C1 segment of cervical spinal cord (tissue), 14 donors: ENCODE measurements around the gene SSC5D.

ENCODE experiments used
- DNase-seq, 14 donors: peaks; one replicate each; lab custom pipeline; 2025; lab: John Stamatoyannopoulos, UW

The SSC5D gene

DNA sequence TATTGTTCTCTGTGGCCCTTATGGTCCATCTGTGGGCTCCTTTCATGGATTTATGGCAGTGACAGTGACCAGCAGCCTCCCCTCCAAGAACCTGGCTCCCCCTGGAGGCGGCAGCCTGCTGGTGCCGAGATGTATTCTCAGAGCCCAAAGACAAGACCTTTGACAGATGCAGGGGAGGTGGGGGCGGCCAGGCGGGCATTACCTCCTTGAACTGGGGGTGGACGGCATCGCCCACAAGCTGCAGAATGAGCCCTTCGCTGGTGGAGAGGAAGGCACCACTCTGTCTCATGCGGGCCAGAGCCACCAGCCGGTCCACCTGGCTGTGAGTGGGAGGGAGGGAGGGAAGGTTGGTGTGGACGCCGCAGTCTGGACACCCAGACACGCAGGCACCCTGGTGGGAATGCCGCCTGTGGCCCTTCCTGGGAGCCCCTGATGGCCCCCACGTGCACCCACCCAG is 33.4 kb upstream of the SSC5D start:
- peak in 10 of 14 donors; percentile 6 to 58 (median 30) for DNase-seq

GRCh38 chr19:55455576-55456235 is 32.5 kb upstream of the SSC5D start:
- no peak for DNase-seq

DNA sequence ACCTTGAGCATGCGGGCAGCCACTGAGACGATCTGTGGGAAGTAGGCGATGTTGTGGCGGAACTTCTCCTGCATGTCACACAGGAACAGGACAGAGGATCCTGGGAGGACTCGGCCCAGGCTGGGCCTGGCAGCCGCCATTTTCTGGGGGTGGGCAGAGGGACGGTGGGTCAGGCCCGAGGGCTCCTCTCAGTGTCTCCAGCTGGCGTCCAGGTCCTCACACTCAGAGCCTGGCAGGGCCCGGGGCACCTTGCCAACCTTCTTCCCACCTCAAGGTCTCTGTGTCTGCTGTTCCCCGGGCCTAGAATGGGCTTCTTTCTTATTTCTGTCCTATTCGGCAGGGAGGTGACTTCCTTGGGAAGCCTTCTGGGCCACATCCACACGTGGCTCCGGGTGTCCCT is 31.9 kb upstream of the SSC5D start:
- no peak for DNase-seq

- DNase-seq: no peak
Observed at GRCh38 chr19:55457683-55458457, 30.4 kb upstream of the SSC5D start.

- DNase-seq: no peak
Observed at GRCh38 chr19:55459551-55459949, 28.7 kb upstream of the SSC5D start.

DNA sequence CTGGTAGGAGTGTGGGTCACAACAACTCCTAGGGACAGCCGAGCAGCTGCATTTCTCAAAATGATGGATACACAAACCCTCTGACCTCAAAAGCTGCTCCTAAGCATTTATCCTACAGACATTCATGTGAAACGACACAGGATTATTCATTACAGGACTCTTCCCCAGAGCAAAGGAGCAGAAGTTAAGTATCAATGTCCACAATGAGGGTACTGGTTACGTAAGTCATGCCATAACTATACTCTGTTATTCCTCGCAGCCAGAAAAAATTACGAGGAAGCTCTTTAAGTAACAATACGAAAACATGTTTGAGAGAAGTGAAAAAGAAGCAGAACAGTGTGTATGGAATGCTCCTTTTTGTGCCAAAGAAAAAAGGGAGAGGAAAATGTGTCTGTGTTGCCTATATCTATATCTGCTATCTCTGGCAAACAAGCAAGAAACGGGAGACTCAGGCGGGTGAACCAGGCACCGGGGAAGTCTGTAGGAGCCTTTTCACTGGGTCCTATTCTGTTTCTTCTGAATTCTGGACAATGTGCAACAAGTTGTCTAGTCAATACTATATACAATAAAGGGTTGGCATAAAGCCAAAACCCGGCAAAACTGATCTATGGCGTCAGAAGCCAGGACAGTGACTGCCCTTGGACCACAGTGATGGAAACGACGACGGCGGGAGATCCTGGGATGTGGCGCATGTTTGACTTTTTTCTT is 28.1 kb upstream of the SSC5D start:
- no peak for DNase-seq

- DNase-seq: peak in 9 of 14 donors; percentile 17 to 60 (median 37)
Observed at GRCh38 chr19:55460670-55461258, 27.5 kb upstream of the SSC5D start.

DNA sequence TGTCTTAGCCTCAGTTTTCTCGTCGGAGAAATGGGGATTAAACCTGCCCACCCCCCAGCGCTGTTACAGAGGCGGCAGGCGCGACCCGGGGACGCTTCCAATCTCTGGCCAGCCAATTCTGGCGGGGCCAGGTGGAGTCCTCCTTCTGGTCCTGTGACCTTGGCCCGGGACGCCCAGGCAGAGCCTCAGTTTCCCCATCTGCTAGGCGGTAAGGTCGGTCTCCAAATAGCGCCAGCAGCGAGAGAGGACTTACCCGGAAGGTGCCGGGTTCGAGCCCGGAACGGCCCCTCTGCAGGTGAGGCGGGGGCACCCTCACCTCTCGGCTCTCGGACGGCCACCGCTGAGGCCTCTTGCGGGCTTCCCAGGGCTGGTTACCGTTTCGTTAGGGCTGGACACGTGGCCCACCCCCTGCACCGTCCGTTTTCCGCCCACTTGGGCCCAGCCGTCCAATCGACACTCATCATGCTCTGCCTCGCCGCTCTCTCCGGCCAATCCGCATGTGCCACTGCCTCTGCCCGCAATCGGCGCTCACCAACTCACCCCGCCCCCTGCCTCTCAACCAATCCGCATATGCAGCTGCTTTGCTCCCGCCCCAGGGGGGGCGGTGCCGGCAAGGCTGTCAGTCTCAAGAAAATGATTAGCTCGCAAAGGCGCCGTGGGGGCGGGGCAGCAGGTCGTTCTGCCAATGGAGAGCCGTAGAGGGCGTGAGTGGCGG is 26.8 kb upstream of the SSC5D start, which contains the start of gene ISOC2:
ISOC2 (minus strand) TSS at position 384 of the 715 bp plus-strand sequence. CDS start 5,156 bp downstream, outside the sequence.
- peak; percentile 94 to 100 (median 98) for DNase-seq

DNA sequence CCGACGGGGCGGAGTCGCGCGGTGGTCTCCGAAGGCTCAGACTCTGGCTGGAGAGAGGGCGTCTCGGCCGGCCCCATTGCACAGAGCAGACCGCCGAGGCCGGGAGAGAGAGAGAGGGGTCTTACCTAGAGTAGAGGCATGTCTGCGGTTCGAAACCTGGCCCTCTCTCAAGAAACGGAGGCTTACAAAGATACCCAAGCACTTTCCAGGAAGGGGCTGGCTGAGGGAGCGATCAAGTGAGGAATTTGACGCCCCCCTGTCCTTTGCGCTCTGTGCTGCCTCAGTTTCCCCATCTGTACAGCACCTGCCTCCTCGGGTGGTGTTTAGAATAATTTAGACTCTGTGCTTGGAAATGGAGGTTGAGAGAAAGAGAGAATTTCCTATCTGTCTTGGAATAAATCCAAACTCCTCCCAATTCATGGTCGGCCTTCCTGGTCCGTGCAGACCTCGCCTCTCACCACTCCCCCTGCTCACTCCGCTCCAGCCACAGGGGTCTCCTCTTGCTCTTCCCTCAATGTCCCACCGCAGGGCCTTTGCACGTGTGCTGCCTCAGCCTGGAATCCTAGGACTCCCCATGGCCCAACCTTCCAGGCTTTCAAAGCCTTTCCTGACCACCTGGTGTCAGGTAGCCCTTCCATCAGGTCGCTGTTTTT is 26.1 kb upstream of the SSC5D start:
- no peak for DNase-seq

- DNase-seq: no peak
Observed at GRCh38 chr19:55462722-55463121, 25.5 kb upstream of the SSC5D start.

- DNase-seq: no peak
Observed at GRCh38 chr19:55463583-55464031, 24.6 kb upstream of the SSC5D start.

DNA sequence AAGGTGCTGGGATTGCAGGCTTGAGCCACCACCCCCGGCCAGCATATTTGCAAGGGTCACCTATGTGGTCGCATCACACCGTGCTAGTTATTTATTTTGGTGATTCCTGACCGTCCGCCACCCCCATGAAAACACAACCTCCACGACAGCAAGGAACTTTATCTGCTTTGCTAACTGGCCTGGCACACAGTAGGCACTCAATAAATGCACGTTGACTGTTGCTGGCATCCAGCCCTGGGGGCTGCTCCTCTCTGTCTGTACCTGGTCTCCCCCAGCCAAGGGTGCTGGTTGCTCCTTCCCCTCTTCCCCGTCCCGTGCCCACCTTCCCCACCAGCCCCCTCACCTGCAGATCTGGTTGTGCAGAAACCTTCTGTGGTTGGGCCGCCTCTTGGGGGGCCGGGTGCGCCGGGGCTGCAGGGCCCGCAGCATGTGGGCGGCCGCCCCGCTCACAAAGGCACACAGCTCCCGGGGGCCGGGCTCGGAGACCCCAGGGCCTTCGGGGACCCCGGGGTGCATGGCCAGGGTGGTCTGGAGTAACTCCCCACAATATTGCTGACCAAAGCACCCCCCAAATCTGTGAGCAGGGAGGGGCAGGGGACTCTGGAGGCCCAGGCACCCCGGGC is 24.1 kb upstream of the SSC5D start:
- no peak for DNase-seq

- no peak for DNase-seq
Observed at GRCh38 chr19:55464662-55465054, 23.6 kb upstream of the SSC5D start, which contains the start of gene C19orf85. Gene C19orf85, minus strand, starts transcription at chr19:55464751. Its CDS starts 197 bp downstream, at chr19:55464554.

DNA sequence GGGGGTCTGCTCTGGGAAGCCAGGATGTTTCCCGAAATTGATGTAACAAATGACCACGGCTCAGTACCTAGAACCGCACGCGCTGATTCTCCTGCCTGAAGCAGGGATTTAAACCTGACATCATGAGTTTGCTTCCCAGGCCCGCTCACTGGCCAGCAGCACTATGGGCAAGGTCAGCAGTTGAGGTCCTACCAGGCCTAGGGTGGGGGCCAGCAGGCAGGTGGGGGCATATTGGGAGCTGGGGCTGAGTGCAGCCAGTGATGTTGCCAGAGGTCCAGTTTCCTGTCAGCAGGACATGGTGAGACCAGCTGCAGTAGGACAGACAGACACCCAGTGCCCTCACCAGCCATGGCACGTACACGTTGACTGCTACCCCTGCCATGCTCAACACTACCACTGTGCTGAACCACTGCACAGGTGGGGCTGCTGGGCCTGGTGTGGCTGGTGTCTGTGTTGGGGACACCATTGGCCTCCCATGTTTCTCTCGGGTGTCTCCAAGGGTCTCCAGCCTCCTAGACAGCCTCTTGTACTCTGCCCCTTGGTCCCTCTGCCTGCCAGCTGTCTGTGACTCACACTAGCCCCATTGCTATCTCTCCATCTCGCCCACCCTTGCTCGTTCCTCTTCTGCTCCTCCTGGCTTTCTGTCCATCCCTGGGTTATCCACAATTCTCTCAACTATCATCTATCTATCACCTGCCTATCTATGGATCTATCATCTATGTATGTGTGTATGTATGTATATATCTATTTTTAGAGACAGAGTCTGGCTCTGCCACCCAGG is 22.6 kb upstream of the SSC5D start:
- no peak for DNase-seq

GRCh38 chr19:55466241-55466614 is 22.0 kb upstream of the SSC5D start:
- no peak for DNase-seq

- DNase-seq: peak in 7 of 14 donors; percentile 11 to 71 (median 32)
Observed at GRCh38 chr19:55467236-55468053, 20.8 kb upstream of the SSC5D start.

DNA sequence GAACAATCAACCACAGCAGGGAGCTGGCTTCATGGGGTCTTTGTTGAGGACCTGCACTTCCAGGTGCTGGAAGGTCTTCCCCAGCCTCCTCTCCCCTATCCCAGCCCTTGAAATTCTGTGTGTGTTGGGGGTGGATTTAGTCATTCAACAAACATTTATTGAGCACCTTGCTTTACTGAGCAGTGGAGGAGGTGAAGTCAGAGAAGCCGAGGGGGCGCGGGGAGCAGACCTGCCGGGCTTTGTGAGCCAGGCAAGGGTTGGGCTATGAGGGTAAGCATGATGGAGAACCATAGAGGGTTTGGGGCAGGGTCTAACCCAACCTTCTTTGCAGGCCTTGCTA is 20.2 kb upstream of the SSC5D start:
- no peak for DNase-seq

GRCh38 chr19:55471266-55471665 is 17.0 kb upstream of the SSC5D start:
- no peak for DNase-seq
